Dermis lymphatic vessel endothelial cell (primary cell): ENCODE measurements around the gene ATP13A4. TPM values are rescaled to one million over a fixed set of nuclear protein-coding genes. Genes with fewer than 3 reads are reported as not detected.

Source experiments
- total RNA-seq: library from RNA; depleted of rRNA; stranded (reverse); fragments of >200 nt; gene quantifications from 2 replicates; pipeline ENCODE4 v1.2.1, GENCODE V29; 2014

Gene ATP13A4, protein sequence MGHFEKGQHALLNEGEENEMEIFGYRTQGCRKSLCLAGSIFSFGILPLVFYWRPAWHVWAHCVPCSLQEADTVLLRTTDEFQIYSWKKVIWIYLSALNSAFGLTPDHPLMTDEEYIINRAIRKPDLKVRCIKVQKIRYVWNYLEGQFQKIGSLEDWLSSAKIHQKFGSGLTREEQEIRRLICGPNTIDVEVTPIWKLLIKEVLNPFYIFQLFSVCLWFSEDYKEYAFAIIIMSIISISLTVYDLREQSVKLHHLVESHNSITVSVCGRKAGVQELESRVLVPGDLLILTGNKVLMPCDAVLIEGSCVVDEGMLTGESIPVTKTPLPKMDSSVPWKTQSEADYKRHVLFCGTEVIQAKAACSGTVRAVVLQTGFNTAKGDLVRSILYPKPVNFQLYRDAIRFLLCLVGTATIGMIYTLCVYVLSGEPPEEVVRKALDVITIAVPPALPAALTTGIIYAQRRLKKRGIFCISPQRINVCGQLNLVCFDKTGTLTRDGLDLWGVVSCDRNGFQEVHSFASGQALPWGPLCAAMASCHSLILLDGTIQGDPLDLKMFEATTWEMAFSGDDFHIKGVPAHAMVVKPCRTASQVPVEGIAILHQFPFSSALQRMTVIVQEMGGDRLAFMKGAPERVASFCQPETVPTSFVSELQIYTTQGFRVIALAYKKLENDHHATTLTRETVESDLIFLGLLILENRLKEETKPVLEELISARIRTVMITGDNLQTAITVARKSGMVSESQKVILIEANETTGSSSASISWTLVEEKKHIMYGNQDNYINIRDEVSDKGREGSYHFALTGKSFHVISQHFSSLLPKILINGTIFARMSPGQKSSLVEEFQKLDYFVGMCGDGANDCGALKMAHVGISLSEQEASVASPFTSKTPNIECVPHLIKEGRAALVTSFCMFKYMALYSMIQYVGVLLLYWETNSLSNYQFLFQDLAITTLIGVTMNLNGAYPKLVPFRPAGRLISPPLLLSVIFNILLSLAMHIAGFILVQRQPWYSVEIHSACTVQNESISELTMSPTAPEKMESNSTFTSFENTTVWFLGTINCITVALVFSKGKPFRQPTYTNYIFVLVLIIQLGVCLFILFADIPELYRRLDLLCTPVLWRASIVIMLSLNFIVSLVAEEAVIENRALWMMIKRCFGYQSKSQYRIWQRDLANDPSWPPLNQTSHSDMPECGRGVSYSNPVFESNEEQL
- under 0.01 and 0.09 TPM in 2 replicates for total RNA-seq

DNA sequence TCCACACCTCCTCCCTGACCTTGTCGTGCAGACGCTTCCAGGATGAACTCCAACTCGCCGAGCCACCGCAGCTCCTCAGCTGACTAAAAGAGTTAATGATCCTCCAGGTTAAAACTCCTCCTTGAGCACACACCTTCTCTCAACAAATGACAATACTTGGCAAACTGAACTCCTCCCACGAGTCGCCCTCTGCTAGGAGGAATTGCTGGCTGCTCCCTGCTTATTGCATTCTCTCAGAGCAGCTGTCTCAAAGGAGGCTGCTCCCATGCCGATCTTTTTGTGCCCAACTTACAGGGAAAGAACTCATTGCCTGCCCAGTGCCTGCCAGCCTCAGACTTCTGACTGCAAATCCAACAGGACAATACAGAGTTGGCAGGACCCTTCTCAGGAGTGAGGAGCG, at the start of gene ATP13A4:
TSS of gene ATP13A4 (minus strand) at position 85 of the 400 bp plus-strand sequence. CDS start 96 bp downstream, outside the sequence.

DNA sequence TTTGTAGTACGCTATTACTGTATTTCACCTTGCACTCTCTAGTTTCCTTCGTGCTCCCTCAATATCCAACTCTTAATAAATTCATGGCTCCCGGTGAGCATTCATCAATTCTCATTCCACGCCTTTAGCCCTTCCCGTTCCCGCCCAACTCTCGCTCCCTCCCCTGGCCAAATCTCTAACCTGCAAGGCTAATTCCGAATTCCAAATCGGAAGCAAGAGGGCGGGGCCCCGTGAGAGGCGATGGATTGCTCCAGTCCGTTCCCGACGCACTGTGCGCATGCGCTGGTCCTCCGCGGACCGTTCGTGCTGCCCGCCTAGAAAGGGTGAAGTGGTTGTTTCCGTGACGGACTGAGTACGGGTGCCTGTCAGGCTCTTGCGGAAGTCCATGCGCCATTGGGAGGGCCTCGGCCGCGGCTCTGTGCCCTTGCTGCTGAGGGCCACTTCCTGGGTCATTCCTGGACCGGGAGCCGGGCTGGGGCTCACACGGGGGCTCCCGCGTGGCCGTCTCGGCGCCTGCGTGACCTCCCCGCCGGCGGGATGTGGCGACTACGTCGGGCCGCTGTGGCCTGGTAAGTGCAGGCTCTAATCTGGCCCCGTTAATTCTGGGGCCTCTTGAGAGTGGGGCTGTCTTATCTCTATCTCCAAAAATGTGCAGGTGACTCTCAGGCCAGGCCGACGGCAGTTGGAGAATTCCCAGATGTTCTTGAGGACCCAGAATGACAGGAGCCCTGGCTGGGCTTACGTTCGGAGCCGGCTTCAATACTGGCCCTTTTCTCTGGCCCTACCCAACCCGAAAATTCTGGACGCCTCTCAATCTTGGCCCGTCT, 38.4 kb upstream of the ATP13A4 start, which contains the start of gene OPA1:
TSS of gene OPA1 (plus strand) at position 368 of the 827 bp plus-strand sequence. CDS start at position 538, 170 bp downstream.

DNA sequence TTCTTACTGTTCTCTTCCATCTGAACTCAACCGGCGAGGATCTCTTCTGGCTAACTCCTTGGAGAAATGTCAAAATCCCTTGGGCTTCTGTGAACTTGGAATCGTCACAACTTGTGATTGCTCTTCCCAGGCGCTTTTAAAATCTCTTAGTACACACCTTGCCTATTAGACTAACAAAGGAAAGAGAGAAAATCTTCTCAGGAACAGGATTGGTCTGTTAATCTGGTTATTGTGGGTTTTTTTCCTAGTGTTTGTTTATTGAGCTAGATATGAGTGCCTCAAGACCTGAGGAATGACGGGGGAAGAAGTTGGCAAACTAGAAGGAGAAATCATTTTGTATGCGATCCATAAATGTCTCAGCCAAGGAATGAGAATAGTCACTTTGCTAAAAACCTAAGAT, 176.0 kb downstream of the ATP13A4 start, which contains the start of gene ATP13A5:
TSS of gene ATP13A5 (minus strand) at position 48 of the 400 bp plus-strand sequence. CDS start at position 20, 28 bp downstream.

Other genes starting within 250 kb of the ATP13A4 start
- gene ATP13A5, start 176.1 kb downstream of the ATP13A4 start, total RNA-seq: not detected in 2 replicates
- gene OPA1, start 38.3 kb upstream of the ATP13A4 start, total RNA-seq: 49.2 and 63.2 TPM in 2 replicates